PFSK-1 (cell line): ENCODE data around the gene CFAP61.

Experiments used
- FOXP2 ChIP-seq: optimal IDR thresholded peaks from 2 replicates; pipeline ENCODE3; 2011; ENCODE audit warnings: borderline replicate concordance, control low read depth, inconsistent platforms; ENCODE audit not compliant: insufficient read depth; ENCODE audit errors: extremely low read length, extremely low read depth
- POLR2AphosphoS5 ChIP-seq: IDR thresholded peaks from 2 replicates; pipeline ENCODE4 v1.6.1; 2012; ENCODE audit warnings: low read depth, mild to moderate bottlenecking, control low read depth, low read length, moderate library complexity
- REST ChIP-seq, 2 experiments: IDR thresholded peaks; 2 replicates each; pipeline versions ENCODE4 v1.6.1 to v1.8.0; 2011 to 2012; ENCODE audit warnings: low read depth in 2 of 2, low read length in 2 of 2, control low read depth in 1 of 2, inconsistent platforms in 1 of 2, mild to moderate bottlenecking in 1 of 2, moderate library complexity in 1 of 2; ENCODE audit not compliant: insufficient read depth in 1 of 2
- SIN3A ChIP-seq: IDR thresholded peaks from 2 replicates; pipeline ENCODE4 v1.6.1; 2012; ENCODE audit warnings: mild to moderate bottlenecking, low read length, moderate library complexity, borderline replicate concordance; ENCODE audit not compliant: insufficient read depth
- TAF1 ChIP-seq: IDR thresholded peaks from 2 replicates; pipeline ENCODE4 v1.6.1; 2012; ENCODE audit warnings: low read length, control low read depth, borderline replicate concordance; ENCODE audit not compliant: insufficient read depth

- no peak for TF ChIP-seq POLR2AphosphoS5
- no peak for TF ChIP-seq REST (IDR thresholded peaks at IDR 0.05; ENCODE audit: insufficient read depth in 1 of 2, low read depth in 2 of 2, low read length in 2 of 2)
- TF ChIP-seq SIN3A: no peak
- no peak for TF ChIP-seq FOXP2
- TF ChIP-seq TAF1: no peak
Measured at GRCh38 chr20:20255099-20255498, 202.8 kb downstream of the CFAP61 start.
